Osteoblast (primary cell): ENCODE data around the gene NKX1-2. TPM values are rescaled to one million over a fixed set of nuclear protein-coding genes. Genes with fewer than 3 reads are reported as not detected.

ENCODE experiments used
- DNase-seq: peaks from one replicate; pipeline ENCODE4 v3.0.0; 2011; ENCODE audit warnings: low spot score, mixed read lengths; ENCODE audit not compliant: insufficient read length; ENCODE audit errors: missing footprints
- H2AFZ ChIP-seq: 2 replicates; pipeline ENCODE4 v1.6.0; 2011; ENCODE audit warnings: mild to moderate bottlenecking, low read length
- H3K27ac ChIP-seq: 2 replicates; pipeline ENCODE4 v1.5.1; 2011; ENCODE audit warnings: mild to moderate bottlenecking, low read depth, low read length, moderate library complexity
- H3K27me3 ChIP-seq: 2 replicates; pipeline ENCODE4 v1.6.0; 2012; ENCODE audit warnings: mild to moderate bottlenecking, control low read depth, inconsistent platforms, low read length, moderate library complexity; ENCODE audit not compliant: insufficient read depth
- H3K36me3 ChIP-seq: 2 replicates; pipeline ENCODE4 v1.5.1; 2011; ENCODE audit warnings: mild to moderate bottlenecking, low read length, control low read depth, moderate library complexity; ENCODE audit not compliant: insufficient read depth
- H3K4me1 ChIP-seq: 2 replicates; pipeline ENCODE4 v1.5.1; 2011; ENCODE audit warnings: mild to moderate bottlenecking, low read length, control low read depth, moderate library complexity; ENCODE audit not compliant: insufficient read depth
- H3K4me2 ChIP-seq: 2 replicates; pipeline ENCODE4 v1.6.0; 2011; ENCODE audit warnings: mild to moderate bottlenecking, low read length; ENCODE audit not compliant: insufficient read depth
- H3K4me3 ChIP-seq: fragments of 200-600 bp; sonication (generic); 3 replicates; pipeline ENCODE4 v1.5.1; 2012; ENCODE audit warnings: mild to moderate bottlenecking, low read length, inconsistent platforms; ENCODE audit not compliant: insufficient read depth
- H3K79me2 ChIP-seq: 2 replicates; pipeline ENCODE4 v1.6.0; 2012; ENCODE audit warnings: mild to moderate bottlenecking, low read length, control low read depth, inconsistent platforms; ENCODE audit not compliant: insufficient read depth
- H3K9me3 ChIP-seq: 2 replicates; pipeline ENCODE4 v1.5.1; 2011; ENCODE audit warnings: low read depth, low read length, control low read depth
- H4K20me1 ChIP-seq: 2 replicates; pipeline ENCODE4 v1.6.0; 2012; ENCODE audit warnings: mild to moderate bottlenecking, low read length, control low read depth; ENCODE audit not compliant: insufficient read depth
- total RNA-seq: library from RNA; depleted of rRNA; stranded (reverse); fragments of >200 nt; gene quantifications from 2 replicates; pipeline ENCODE4 v1.2.3, GENCODE V29; 2012
- TF ChIP-seq, protein P1 (sequence below): IDR thresholded peaks from 2 replicates; pipeline ENCODE4 v1.5.1; 2011; ENCODE audit warnings: mild to moderate bottlenecking, low read depth, low read length, moderate library complexity; ENCODE audit errors: extremely low read depth

NKX1-2 gene
- total RNA-seq, 1 donor = not detected

DNA sequence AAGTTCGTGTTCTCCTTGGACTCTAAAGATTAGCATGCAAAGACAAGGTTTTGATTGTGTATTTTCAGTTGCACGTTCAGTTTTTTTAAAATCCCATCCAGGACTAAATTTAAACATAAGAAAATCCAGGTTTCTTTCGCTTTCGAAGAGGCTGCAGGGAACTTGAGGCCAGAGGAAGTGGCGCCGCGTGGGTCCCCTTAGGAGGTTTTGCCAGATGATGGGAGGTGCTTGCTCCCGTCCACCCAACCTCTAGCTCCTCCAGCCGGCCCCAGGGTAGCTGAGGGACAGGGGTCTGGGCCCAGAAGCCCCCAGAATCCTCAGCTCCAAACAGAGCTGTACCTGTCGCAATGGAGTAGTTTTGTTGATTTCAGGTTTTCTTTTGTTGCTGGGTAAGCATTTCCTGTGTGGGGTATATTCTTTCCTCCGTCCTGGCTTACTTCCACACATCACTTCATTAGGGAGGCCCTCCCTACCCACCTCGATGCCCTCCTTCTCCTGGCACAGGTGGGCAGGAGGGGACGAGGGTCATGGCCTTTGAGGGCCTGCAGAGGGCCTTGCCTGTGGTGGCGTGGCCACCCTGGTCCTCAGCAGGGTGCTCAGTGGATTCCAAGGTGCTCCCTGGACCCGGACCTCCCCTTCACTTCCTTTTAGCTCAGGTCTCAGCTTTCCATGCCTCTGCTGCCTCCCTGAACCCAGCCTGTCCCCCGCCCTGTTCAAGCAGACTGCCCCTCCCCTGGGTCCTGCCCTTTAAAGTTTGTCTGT is 44.4 kb upstream of the NKX1-2 start:
- Histone ChIP-seq H4K20me1 (no peaks in the 10 kb centered on the region), H3K36me3 (no peaks in the 10 kb centered on the region), H3K4me2 (peak overlapping the region; percentile 44), H3K27ac (no peak overlapping the region), H3K79me2 (no peaks in the 10 kb centered on the region), H3K27me3 (no peaks in the 10 kb centered on the region), H2AFZ (peak overlapping the region; percentile 5), H3K4me3 (peak overlapping the region; percentile 15), H3K9me3 (no peaks in the 10 kb centered on the region), H3K4me1 (no peaks in the 10 kb centered on the region)
- TF ChIP-seq, protein P1, sequence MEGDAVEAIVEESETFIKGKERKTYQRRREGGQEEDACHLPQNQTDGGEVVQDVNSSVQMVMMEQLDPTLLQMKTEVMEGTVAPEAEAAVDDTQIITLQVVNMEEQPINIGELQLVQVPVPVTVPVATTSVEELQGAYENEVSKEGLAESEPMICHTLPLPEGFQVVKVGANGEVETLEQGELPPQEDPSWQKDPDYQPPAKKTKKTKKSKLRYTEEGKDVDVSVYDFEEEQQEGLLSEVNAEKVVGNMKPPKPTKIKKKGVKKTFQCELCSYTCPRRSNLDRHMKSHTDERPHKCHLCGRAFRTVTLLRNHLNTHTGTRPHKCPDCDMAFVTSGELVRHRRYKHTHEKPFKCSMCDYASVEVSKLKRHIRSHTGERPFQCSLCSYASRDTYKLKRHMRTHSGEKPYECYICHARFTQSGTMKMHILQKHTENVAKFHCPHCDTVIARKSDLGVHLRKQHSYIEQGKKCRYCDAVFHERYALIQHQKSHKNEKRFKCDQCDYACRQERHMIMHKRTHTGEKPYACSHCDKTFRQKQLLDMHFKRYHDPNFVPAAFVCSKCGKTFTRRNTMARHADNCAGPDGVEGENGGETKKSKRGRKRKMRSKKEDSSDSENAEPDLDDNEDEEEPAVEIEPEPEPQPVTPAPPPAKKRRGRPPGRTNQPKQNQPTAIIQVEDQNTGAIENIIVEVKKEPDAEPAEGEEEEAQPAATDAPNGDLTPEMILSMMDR = no peak
- DNase-seq = no peak

DNA sequence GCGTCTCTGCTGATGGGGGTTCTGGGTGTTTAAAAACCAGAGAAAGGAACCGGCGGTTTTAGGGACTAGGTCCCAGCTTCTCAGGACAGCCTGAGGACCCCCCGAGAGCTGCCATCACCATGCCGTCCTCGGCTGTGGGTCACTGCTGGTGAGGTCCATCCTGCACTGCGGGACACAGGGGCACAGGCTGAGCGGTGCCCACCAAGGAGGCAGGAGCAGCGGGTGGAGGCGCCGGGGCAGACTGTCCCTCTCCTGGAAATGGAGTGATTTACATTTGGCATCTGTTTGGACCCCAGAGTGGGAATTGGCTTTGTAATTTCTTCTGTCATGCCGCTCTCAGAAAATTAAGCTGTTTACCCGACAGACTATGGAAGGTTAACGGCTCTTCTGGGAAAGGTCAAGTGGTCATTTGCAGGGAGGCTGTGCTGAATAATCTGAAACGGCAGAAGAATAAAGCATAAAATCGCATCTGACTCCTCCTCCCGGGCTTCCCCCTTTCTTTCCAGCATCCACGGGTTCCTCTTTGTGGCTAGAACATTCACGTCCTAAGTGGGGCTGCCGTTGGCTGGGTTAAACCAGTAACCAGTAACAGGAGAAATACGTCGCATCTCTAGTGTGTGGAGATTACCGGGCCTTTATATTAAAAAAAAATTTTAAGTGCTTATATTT is 43.5 kb upstream of the NKX1-2 start:
- H3K27me3 ChIP-seq = no peaks in the 10 kb centered on the region
- no peaks in the 10 kb centered on the region for H3K4me1 ChIP-seq
- no peaks in the 10 kb centered on the region for H3K79me2 ChIP-seq
- no peak overlapping the region for H3K4me3 ChIP-seq
- no peaks in the 10 kb centered on the region for H3K9me3 ChIP-seq
- H4K20me1 ChIP-seq = no peaks in the 10 kb centered on the region
- no peaks in the 10 kb centered on the region for H3K36me3 ChIP-seq
- TF ChIP-seq, protein P1 = no peak
- no peak overlapping the region for H3K27ac ChIP-seq
- peak overlapping the region; percentile 44 for H3K4me2 ChIP-seq
- no peak overlapping the region for H2AFZ ChIP-seq
- DNase-seq = no peak

DNA sequence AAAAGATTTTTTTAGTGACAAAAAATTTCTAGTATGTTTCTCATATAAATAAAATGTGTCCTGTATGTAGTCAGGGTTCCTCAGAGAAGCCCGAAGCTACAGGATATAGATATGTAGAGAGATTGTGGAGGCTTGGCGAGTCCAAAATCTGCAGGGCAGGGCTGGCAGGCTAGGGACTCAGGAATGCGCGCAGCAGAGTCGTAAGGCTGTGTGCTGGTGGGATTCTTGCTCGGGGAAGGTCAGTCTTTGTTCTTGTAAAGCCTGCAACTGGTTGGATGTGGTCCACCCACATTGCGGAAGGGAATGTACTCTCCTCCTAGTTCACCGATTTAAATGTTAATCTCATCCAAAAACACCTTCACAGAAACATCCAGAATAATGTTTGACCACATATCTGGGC is 42.4 kb upstream of the NKX1-2 start:
- no peaks in the 10 kb centered on the region for H3K9me3 ChIP-seq
- no peaks in the 10 kb centered on the region for H3K4me1 ChIP-seq
- H3K4me3 ChIP-seq = no peak overlapping the region
- H3K4me2 ChIP-seq = no peak overlapping the region
- no peak for DNase-seq
- H3K27ac ChIP-seq = no peak overlapping the region
- H3K27me3 ChIP-seq = no peaks in the 10 kb centered on the region
- H3K79me2 ChIP-seq = no peaks in the 10 kb centered on the region
- H4K20me1 ChIP-seq = no peaks in the 10 kb centered on the region
- no peaks in the 10 kb centered on the region for H3K36me3 ChIP-seq
- TF ChIP-seq, protein P1 = no peak
- H2AFZ ChIP-seq = no peak overlapping the region

DNA sequence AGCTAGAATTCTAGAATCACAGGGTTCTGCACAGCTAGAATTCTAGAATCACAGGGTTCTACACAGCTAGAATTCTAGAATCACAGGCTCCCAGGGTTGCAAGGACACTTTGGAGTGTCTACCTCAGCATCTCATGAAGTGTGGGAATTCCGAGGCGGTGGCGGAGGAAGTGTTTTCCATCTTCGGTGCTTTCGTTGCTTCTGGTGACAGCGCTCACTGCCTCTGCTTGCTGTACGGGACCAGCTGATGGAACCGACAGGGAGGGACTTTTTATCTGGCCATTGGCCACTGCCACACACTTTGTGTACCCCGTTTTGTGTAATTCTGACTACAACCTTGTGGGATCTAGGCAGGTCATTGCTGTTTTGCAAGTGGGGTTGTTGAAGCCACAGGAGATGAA is 41.3 kb upstream of the NKX1-2 start:
- Histone ChIP-seq H3K4me1 (no peaks in the 10 kb centered on the region), H2AFZ (no peak overlapping the region), H4K20me1 (no peaks in the 10 kb centered on the region), H3K4me3 (no peak overlapping the region), H3K4me2 (no peak overlapping the region), H3K9me3 (no peaks in the 10 kb centered on the region), H3K79me2 (no peaks in the 10 kb centered on the region), H3K27ac (no peak overlapping the region), H3K36me3 (no peaks in the 10 kb centered on the region), H3K27me3 (no peaks in the 10 kb centered on the region)
- TF ChIP-seq, protein P1 = no peak
- DNase-seq = no peak
